Measurements from ENCODE around the gene MED26. TPM values are rescaled to one million over a fixed set of nuclear protein-coding genes. Genes with fewer than 3 reads are reported as not detected.

The MED26 gene
- total RNA-seq, 1 experiment from 2014 or later, result 11.4 TPM

DNA sequence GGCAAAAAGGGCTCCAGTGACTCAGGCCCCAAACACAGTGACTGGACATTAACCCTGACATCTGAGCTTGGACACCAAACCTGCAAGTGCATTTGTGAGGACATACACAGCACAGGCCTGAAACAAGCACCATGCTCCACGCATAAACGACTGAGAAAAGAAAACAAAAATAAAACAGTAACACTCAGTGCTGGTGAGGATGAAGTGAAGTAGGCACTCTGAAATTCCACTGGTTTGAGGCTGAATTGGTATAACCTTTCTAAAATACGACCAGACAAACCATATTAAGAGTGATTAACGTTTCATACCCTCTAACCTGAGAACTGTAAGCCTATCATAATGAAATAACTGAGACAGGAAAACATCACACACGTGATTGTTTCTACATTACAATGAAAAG lies 61.3 kb downstream of the MED26 start:
- no peak overlapping the region for H4K91ac ChIP-seq (ENCODE audit: insufficient read length, low read depth, low read length)
- H3K27me3 ChIP-seq (ENCODE audit: insufficient read depth, low read length), result no peaks in the 10 kb centered on the region
- no peaks in the 10 kb centered on the region for H3K27me3 Mint-ChIP-seq (ENCODE audit: low read depth)
- no peak overlapping the region for H2AFZ ChIP-seq (ENCODE audit: low read length)
- no peak overlapping the region for H3K4me3 Mint-ChIP-seq
- no peak overlapping the region for H3K27ac Mint-ChIP-seq
- no peak overlapping the region for H2AK5ac ChIP-seq (ENCODE audit: insufficient read length, low read length)
- H2BK120ac ChIP-seq (ENCODE audit: low read depth, low read length, poor library complexity, severe bottlenecking), result no peak overlapping the region
- H3K79me1 ChIP-seq (ENCODE audit: insufficient read depth, low read depth, low read length, poor library complexity, severe bottlenecking), result peaks cover 5% of the 10 kb centered on the region
- no peak overlapping the region for H2BK20ac ChIP-seq (ENCODE audit: low read depth, low read length, poor library complexity, severe bottlenecking)
- H2BK12ac ChIP-seq (ENCODE audit: insufficient read length, low read depth, low read length), result no peak overlapping the region
- H3K56ac ChIP-seq (ENCODE audit: insufficient read length, low read depth, low read length), result no peak overlapping the region
- H4K20me1 ChIP-seq (ENCODE audit: control insufficient read depth, insufficient read depth, insufficient read length), result no peaks in the 10 kb centered on the region
- H3K27ac ChIP-seq (ENCODE audit: insufficient read length, low read depth, low read length), result no peak overlapping the region
- no peaks in the 10 kb centered on the region for H3K4me1 ChIP-seq (ENCODE audit: insufficient read depth, low read length)
- H3K14ac ChIP-seq (ENCODE audit: insufficient read depth, low read length), result no peak overlapping the region
- peaks cover 4% of the 10 kb centered on the region for H3K23me2 ChIP-seq (ENCODE audit: insufficient read length, low read depth, low read length, poor library complexity, severe bottlenecking)
- H3K18ac ChIP-seq (ENCODE audit: insufficient read length, low read depth, low read length), result no peak overlapping the region
- H4K5ac ChIP-seq (ENCODE audit: insufficient read length, low read depth, low read length), result no peak overlapping the region
- WGBS (ENCODE audit: extremely low coverage, insufficient read length, low lambda C conversion rate), result no CpG with 5 or more reads among the region's 5 CpGs
- H3K9me3 Mint-ChIP-seq, result no peaks in the 10 kb centered on the region
- H3K79me2 ChIP-seq (ENCODE audit: insufficient read depth, low read length), result no peaks in the 10 kb centered on the region; the same call in 1 of the 2 replicates
- no peak overlapping the region for H3K4me2 ChIP-seq (ENCODE audit: insufficient read depth, insufficient read length, low read length)
- H2BK15ac ChIP-seq (ENCODE audit: low read depth, low read length), result no peak overlapping the region
- no peaks in the 10 kb centered on the region for H3K9me3 ChIP-seq (ENCODE audit: control insufficient read depth, low read depth, low read length)
- TF ChIP-seq, protein P1, sequence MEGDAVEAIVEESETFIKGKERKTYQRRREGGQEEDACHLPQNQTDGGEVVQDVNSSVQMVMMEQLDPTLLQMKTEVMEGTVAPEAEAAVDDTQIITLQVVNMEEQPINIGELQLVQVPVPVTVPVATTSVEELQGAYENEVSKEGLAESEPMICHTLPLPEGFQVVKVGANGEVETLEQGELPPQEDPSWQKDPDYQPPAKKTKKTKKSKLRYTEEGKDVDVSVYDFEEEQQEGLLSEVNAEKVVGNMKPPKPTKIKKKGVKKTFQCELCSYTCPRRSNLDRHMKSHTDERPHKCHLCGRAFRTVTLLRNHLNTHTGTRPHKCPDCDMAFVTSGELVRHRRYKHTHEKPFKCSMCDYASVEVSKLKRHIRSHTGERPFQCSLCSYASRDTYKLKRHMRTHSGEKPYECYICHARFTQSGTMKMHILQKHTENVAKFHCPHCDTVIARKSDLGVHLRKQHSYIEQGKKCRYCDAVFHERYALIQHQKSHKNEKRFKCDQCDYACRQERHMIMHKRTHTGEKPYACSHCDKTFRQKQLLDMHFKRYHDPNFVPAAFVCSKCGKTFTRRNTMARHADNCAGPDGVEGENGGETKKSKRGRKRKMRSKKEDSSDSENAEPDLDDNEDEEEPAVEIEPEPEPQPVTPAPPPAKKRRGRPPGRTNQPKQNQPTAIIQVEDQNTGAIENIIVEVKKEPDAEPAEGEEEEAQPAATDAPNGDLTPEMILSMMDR (conservative IDR thresholded peaks at IDR 0.05), result no peak
- peaks cover 4 to 8% of the 10 kb centered on the region in 2 experiments for H3K4me1 Mint-ChIP-seq
- no peak overlapping the region for H3K23ac ChIP-seq (ENCODE audit: insufficient read length, low read depth, low read length)
- DNase-seq, result no peak
- no peak overlapping the region for H3K9ac ChIP-seq (ENCODE audit: extremely low read depth, insufficient read length, low read length)
- no peak overlapping the region for H3T11ph ChIP-seq (ENCODE audit: low read length)
- no peak overlapping the region for H2BK5ac ChIP-seq (ENCODE audit: insufficient read length, low read length)
- H4K8ac ChIP-seq (replicated peaks; ENCODE audit: insufficient read length, low read depth, low read length), result no peak overlapping the region
- peaks cover 17 to 70% (median 58%) of the 10 kb centered on the region in 3 experiments; a peak in 6 of 7 replicates for H3K36me3 Mint-ChIP-seq (ENCODE audit: insufficient read depth in 1 of 3, low read depth in 3 of 3)
- H3K4ac ChIP-seq (ENCODE audit: low read depth, low read length), result no peak overlapping the region
